GM12873 (cell line): Measurements from ENCODE around the gene GDI1.

Source experiments
- TF ChIP-seq, protein P1 (sequence below): IDR thresholded peaks from 2 replicates; pipeline ENCODE4 v1.5.1; 2012; ENCODE audit warnings: low read depth, mild to moderate bottlenecking, moderate library complexity, low read length, control low read depth; ENCODE audit not compliant: insufficient read depth; ENCODE audit errors: missing control alignments

GDI1 gene

GRCh38 chrX:154477891-154478477 lies 41.0 kb downstream of the GDI1 start:
- TF ChIP-seq, protein P1, sequence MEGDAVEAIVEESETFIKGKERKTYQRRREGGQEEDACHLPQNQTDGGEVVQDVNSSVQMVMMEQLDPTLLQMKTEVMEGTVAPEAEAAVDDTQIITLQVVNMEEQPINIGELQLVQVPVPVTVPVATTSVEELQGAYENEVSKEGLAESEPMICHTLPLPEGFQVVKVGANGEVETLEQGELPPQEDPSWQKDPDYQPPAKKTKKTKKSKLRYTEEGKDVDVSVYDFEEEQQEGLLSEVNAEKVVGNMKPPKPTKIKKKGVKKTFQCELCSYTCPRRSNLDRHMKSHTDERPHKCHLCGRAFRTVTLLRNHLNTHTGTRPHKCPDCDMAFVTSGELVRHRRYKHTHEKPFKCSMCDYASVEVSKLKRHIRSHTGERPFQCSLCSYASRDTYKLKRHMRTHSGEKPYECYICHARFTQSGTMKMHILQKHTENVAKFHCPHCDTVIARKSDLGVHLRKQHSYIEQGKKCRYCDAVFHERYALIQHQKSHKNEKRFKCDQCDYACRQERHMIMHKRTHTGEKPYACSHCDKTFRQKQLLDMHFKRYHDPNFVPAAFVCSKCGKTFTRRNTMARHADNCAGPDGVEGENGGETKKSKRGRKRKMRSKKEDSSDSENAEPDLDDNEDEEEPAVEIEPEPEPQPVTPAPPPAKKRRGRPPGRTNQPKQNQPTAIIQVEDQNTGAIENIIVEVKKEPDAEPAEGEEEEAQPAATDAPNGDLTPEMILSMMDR: no peak

DNA sequence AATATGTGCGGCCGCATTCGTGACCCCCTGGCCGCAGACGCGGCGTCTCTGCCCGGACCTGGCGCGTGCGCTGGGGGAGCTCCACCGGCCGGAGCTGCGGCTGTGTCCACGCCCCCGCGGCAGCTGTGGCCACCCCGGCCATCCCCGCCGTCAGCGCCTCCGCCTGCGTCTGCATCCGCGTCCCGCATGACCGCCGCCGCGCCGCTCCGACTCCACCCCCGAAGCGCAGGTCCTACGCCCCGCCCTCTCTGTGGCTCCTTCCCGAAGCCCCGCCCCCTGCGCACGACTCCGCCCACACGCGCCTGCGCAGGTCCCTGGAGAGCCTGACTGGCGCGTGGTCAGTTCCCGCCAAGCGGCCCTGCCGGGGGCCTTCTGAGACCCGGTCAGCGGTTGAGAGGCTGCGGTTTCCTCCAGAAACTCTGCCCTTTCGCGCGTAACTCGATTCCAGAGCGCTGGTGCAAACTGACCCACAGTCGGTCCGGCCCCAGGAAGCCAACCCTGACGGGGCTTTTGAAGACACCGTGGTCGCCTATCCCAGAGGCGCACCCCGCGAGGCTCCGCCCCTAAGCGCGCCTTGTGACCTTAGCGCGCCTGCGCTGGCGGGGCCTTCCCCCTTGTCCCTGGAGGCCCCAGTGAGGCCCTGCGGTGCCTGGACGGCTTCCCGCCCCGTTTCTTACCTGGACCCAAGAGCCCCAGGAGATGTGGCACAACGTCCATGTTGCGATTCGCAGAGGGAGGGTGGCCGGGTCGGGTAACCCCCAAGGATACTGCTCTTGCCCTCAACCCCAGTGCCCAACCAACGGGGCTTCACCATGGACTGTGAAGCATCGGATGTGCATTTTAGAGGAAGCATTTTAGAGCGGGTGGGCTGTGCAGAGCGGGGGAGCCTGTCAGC lies 42.0 kb downstream of the GDI1 start, which contains the start of gene LAGE3:
Gene LAGE3, minus strand, starts transcription at position 554 of the 895 bp plus-strand sequence. Its CDS starts 366 bp downstream, at position 188.
- TF ChIP-seq, protein P1: no peak

DNA sequence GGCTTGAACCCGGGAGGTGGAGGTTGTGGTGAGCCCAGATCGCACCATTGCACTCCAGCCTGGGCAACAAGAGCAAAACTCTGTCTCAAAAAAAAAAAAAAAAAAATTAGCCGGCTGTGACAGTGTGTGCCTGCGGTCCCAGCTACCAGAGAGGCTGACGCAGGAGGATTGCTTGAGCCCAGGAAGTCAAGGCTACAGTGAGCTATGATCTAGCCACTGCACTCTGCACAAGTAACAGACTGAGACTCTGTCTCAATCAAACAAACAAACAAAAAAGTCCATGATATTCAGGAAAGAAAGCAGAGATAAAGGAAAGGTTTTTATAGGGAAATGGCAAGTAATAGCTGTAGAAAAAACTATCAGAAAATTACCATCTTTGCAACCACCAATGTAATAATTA lies 44.2 kb downstream of the GDI1 start:
- TF ChIP-seq, protein P1: no peak

GRCh38 chrX:154481911-154482601 lies 45.1 kb downstream of the GDI1 start:
- TF ChIP-seq, protein P1: no peak

- TF ChIP-seq, protein P1: no peak
Observed at GRCh38 chrX:154482786-154483185, 45.8 kb downstream of the GDI1 start.

DNA sequence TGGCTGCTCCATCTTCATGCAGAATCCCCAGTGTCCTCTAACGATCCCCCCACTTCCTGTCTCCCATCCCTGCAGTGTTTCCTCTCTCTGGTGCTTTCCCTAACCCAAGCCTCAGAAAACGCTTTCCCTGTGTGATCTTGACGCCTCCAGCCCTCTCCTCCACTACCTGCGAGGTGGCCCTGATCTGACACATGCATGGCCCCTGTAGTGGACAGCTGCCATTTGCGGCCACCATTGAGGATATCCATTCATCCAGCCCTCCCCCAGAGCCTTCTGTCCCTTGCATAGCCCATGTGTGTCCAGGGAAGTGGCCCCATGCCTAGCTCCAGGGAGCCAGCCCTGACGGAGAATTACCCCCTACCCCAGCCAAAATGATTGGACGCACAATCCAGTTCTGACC lies 46.4 kb downstream of the GDI1 start:
- TF ChIP-seq, protein P1: no peak

GRCh38 chrX:154484255-154485149 lies 47.5 kb downstream of the GDI1 start:
- TF ChIP-seq, protein P1: no peak
